Measurements from ENCODE around the gene HDAC4.

HDAC4 gene

DNA sequence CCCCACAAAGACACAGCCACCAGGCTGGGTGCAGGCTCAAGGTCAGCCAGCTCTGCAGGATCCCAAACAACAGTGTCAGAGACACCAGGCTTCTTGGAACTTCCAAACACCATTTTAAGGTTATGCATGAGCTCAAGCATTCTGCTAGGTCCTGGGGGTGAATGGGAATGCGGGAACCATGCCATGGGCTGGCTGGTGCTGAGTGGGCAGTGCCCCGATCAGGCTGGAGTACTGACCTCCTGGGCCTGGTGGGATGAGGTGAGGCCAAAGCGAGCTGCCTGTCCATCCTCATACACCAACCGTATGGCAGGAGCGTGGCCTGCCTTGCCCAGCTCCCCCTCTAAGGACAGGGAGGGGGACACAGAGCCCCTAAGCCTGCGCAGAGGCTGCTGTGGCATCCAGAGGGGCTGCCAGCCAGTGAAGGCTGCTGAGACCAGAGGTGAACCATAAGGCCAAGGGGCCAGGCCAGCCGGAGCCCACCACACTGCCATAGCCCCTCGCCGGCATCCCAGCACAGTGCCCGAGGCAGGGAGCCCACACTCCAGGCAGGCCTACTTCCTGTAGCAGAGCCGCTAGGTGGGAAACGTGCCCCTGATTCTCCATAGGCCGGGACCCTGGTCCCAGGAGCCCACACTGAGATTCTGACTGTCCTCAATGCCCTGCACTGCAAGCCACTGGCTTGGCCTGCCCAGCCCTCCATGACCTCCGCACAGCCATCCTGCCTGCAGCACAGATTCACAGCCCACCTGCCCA, 135.0 kb downstream of the HDAC4 start:
- no peak for DNase-seq (ENCODE audit: low read depth)

DNA sequence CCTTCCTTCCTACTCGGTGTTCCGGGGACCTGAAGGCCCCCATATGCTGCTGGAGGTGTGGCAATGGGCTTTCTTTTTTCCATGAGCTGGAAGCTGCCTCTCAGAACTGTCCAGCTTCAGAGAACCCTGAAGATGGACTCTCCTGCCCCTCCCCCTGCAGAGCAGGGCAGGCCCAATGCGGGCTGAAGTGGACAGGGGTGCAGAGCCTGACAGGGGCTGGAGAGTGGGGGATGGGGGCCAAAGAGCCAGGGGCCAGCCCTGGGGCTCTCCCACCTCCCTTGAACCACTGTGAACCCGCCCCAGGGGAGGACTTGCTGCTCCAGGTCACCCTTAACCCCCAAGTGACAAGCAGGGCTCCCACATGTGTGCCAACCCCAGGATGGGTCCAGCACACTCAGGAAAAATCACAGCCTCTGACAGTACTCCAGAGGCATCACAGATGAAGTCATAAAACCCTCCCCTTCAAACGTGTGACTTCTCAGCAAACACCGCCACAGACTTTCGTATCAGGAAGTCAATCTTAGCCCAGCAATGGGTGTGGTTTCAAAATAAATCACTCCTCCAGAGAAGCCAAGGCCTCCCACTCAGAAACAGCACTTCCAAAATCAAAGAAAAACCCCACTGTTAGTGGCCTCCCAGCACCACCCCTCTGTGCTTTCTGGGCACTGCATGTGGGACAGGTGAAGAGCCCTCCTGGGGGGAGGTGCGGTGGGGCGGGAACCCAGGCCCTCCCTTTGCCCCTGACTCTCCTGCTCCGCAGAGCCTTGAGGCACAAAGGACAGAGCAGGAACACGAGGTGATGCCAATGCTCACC, 135.8 kb downstream of the HDAC4 start:
- no peak for DNase-seq (ENCODE audit: low read depth)

DNA sequence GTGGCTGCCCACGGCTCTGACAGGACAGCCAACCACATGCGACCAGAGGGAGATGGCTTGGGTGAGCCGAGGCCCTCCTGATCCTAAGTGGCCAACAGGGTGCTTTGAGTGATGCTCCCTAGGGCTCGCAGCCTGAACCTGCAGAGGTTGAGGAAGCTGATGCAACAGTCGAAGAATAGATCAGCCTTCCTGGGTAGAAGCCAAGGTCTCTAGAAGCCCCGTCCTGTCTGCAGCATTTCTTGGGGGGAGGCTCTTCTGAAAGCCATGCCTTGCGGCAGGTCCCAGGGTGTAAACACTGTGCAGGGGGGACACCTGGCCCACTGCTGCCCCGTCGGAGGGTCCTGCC, 136.4 kb downstream of the HDAC4 start:
- DNase-seq (ENCODE audit: low read depth), result no peak

DNA sequence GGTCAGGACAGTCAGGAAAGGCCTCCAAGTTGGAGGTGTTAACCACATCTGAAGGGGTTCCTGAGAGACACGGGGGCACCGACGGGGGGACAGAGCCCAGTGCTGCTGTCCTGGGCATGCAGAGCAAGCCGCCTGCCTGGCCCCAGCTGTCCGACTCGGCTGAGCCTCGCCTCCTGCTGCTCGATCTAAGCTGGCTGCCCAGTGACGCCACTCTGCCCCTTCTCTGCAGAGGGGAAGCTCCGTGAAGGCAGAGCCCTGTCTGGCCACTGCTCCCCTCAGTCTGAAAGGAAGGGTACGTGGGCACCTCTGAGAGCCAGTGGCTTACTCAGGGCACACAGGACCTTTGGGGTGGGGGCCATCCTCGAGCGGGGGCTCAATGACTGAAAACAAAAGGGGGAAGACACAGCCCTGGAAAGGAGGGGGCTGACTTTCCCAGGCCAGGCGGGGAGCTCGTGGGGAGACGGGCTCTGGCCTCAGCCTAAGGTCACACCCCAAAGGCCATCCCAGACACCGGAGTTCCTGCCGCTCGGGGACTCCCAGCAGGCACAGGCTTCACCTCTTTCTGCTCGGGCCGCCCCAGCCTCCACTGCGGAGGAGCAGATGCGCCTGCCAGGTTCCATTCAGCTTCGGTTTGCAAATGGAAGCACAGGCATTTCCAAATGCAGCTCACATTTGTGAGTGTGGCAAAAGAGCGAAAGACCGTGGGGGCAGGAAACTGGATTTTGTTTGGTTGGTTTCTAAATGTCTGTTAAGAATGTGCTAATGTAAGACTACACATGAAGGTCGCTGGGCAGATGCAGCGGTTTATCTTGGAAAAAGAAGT, 136.9 kb downstream of the HDAC4 start:
- DNase-seq (ENCODE audit: low read depth), result no peak

DNA sequence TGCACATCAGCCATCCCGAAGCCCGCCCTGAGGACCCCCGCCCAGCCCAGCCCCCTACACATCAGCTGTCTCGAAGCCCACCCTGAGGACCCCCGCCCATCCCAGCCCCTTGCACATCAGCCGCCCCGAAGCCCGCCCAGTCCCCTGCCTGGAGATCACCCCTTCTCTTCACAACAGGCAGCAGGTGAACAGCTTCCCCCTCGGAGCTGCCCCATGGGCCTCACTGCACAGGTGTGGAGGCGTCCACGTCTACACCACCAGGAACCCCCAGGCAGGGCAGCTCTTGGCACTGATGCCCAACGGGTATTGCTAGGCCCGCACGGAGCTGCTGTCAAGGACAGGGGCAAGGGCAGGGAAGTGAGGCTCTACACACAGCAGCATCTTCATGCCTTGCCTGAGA, 137.6 kb downstream of the HDAC4 start:
- no peak for DNase-seq (ENCODE audit: low read depth)

DNA sequence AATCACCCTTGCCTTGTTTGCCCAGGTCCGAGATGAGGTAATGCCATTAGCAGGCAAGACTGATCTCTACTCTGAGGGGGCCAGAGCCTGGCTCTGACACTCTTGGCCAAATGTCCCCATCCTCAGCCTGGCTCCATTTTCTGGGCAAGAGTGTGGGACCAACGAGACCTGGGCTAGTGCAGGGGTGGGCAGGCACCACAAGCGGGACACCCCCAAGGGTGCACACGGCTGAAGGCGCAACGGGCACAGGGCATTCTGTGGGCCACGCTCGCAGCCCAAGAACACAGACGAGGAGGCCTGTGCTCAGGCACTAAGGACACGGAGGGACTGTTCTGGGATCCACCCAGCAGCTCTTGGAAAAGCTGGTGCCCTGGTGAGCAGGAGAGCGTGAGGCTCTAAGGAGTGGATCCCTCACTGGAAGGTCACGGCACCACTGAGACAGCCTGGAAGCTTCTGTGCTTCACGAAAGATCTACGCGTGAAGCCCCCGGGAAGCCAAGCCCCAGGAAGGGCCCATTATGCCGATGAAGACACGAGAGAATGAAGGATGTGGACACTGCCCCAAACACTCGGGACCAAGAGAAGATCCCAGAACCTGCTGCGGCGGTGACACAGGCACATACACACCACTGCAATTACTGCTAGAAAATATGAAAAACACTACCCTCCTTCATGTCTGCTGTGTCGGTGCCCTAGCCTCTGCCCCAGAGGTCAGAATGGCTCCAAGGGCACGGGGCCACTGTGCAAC, 138.2 kb downstream of the HDAC4 start:
- DNase-seq (ENCODE audit: low read depth), result no peak

DNA sequence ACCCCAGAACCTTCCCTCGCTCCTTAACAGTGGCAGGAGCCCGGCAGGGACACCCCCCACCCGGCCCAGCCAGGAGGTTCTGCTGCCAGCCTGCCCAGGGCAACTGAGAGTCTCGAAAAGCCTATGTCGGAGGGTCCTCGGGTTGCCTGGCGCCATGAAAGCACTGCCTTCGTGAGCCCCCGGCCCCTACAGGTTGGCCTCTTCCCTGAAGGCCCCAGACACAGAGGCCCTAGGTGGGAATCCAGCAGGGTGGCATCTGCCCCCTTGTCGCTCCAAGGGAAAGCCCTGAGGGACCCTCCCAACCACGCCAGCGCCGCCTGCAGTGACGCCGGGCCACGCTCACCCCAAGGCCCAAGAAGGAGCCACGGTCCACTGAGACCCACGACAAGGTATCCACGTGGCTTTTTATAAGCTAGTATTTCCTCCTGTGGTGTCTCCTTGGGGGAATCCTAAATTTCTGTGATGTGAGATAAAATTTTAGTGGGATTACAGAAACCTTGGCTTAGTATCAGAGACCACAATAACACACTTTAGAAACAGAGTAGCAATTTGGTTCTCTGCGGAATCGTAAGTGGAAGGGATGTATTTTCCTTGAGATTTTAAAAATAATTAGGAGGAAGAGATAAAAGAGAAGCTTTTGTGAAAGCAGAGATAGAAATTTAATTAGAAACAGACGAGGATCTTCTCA, 138.9 kb downstream of the HDAC4 start:
- no peak for DNase-seq (ENCODE audit: low read depth)

DNA sequence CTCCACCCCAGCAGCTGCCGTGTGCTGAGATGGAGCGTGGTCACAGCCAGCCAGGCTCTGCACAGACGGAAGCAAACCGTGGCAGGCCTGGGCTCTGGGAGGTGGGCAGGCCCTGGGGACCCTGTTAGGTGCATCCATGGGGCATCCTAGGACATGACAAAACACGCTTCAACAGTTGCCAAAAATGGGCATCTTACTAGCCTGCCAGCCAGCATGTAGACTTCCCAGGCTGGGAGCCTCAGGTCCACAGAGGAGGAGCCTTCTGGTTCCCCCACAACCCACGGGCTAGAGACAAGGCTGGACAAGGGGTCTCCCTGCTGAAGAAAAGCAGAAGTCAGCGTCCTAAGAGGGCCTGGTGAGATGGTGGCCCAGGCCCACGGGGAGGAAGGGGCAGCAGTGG, 139.5 kb downstream of the HDAC4 start:
- no peak for DNase-seq (ENCODE audit: low read depth)

DNA sequence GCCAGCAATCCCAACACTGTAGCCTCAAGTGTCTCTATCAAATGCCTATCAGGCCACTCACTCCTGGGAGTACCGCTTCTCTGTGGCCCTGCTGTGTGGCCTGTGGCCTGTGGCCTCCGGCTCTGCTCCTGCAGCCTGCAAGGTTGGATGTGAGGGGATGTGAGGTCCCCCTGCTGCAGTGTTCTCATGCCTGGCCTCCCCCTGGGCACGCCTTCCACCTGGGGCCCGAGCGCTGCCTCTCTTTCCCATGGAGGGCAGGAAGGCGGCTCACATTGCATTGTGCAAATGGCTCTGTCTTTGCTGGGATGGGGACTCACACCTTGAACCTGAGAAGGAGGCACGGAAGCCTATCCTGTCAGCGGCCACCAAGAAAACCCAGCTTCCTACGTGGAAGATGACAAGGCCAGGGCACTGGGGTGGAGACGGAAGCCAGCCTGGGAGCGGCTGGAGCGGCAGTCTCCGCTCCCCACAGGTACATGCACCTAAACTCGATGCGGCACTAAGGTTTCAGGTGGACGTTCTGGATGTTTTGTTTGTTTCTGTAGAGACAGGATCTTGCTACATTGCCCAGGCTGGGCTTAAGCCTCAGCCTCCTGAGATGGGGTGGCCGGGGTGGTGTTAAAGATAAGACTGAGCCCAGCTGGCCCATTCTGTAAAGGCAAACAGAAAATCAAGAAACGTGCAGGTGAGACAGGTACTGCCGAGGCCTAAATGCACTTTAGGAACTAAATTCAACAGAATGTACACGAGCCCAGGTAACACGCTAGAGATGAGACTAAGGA, 140.1 kb downstream of the HDAC4 start:
- DNase-seq (ENCODE audit: low read depth), result no peak

DNA sequence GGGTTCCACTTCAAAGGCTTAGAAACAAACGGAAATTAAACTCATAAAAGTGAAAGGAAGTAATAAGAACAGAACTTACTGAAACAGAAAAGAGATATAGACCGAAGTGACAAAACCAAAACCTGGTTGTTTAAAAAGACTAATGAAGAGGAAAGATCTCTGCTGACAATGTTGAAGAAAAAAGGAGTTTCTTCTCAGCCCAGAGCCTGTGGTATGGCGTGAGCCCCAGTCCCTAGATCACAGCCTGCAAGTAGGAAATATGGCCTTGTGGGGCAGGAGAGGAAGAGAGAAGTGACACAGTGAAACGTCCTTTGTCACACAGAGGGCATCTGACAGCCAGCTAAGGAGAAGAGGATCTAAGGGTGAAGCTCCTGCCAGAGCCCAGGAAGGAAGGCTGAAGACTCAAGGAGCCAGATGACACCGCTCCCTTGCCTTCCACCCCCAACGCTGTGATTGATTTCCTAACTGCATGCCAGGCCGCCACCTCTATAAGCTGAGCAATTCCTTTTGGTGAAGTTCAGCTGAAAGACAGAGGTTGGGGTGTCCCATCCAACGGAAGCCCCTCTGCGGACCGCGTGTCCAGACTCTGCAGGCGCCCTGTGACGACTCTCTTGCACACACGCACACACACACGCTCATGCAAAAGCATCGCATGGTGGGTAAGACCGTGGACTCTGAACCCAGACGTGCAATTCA, 141.1 kb downstream of the HDAC4 start:
- no peak for DNase-seq (ENCODE audit: low read depth)

DNA sequence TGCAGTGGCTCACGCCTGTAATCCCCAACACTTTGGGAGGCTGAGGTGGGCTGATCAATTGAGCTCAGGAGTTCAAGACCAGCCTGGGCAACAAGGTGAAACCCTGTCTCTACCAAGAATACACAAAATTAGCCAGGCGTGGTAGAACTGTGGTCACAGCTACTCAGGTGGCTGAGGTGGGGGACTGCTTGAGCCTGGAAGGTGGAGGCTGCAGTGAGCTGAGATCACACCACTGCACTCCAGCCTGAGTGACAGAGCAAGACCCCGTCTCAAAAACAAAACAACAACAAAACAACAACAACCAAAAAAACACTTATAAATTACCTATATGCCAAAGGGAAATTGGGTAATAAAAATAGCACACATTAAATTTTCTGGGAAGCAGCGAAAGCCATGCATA, 141.6 kb downstream of the HDAC4 start:
- DNase-seq (ENCODE audit: low read depth), result no peak

DNA sequence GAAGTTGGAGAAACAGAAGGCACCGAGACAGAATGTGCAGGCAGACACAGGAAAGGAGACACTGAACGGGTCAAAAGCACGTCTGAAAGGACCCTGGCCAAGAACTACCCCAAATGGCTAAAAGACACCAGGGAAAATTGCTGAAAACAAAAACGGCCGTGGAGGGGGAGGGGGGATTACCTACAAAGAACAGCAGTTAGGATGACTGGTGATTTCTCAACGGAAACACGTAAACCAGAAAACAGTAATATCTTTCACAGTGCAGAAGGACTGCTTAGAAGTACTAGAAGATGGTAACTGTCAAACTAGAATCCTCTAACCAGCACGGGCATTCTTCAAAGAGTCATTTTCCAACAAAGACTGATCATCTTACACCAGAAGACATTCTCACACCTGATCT, 142.6 kb downstream of the HDAC4 start:
- no peak for DNase-seq (ENCODE audit: low read depth)

DNA sequence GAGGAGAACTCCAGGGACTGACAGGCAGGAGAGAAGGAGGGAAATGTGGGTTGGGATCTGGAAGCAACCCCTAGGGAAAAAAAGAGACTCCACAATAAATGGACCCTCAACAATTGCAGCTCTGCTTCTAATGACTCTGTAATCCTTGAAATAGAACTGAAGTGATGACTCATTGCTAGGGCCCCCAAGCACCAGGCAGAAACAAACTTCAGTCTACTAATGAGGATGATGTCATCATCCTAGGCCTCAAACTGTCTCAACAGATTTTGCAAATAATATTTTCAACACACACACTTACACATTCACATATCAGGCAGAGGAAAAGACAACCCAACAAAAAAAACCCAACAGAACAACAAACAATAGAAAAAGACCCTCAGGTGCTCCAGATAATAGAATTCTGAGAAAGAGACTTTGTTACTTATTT, 143.3 kb downstream of the HDAC4 start:
- DNase-seq (ENCODE audit: low read depth), result no peak

DNA sequence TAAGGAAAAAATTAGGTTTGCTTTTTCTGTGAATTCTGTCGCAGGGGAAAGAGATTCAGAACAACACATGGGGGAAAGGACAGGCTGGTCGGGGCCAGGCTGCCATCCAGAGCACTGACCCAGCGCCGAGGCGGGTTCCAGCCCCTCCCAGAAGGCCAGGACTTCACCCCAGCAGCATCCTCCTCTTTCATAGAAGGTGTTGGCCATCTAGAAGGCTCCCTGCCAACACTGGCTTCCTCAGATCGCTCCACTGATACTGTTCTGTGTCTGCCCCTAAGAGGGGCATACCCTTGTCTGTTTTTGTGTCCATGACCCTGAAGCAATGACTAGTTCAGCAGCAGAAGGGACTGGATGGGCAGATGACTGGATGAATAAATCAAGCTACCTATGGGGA, 144.5 kb downstream of the HDAC4 start:
- DNase-seq (ENCODE audit: low read depth), result no peak

DNA sequence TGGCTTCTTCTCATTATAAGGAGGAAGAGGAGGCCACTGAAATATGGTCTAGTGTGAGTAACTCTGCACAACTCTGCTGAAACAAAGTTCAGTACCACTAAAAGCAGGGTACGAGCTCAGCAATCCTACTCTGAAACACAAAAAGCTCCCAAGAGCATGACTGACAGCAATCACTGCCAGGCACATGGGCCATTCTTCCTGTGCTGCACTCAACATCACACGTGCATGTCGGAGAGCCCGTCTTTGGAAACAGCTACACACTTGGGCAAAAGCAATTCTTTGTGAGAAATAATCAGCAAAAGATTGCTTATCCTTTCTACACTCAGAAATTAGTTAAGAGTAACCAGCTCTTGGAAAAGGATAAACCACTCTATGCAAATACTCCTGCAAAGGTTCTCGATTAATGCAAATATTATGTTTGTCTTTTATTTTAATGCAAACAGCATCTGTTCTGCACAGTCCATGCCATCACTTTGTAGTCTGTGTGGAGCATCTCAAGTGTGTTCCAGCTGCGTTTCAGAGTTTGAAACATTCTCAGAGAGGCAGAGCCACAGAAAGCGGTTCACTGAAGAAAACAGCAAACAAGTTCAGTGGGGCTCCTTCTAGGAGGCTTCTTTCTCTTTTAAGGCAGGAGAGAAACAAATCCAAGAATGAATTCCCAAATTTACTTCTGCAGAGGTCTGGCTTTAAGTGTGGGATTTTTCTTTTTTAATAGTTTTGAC, 145.0 kb downstream of the HDAC4 start:
- no peak for DNase-seq (ENCODE audit: low read depth)

DNA sequence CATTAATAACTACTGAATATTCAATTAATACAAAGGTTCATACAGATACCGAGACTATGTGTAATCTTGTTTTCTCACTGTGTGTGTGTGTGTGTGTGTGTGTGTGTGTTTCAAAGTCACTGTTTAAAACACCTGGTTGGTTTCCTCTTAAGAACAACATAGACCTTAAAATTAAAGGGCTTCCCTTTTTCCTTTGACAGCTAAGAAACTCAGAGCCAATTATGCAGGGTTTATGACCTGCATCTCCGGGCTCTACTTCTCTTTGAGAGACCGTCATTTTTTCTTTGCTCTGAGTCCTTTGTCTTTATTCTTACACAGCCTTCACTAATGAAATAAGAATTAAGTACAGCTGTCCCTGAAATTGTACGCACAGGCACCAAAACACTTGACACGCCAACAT, 145.6 kb downstream of the HDAC4 start:
- no peak for DNase-seq (ENCODE audit: low read depth)

DNA sequence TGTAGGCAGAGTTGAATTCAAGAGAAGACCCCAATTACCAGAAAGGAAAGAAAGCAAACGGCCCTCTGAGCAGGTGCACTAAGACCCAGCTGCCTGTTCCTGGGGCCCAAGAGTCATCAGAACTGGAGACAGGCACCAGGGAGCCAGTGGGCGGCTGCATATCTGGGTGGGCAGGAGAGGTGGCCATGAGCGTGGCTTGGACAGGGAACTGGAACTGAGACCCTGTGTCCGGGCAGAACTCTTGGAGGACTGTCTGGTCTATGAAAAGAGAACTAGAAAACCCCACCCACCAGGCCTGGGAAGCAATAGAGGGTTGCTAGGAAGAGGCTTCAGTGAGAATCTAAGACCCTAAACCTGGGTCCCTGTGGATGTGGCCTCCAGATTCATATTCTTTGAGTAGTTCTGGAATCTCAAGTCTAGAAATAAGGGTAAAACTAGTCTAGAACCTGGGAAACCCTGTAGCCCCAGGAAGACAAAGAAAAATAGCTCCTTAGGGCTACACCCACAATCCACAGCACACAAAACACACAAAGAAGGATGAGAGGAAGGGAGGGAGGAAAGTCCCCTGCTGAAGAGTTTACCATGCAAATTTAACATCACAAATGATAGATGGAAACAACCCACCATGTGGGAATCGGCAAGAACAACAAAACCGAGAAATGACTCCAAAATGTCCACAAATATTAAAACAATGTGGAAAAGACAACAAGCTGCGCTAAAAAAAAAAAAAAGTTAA, 147.0 kb downstream of the HDAC4 start:
- DNase-seq (ENCODE audit: low read depth), result no peak

DNA sequence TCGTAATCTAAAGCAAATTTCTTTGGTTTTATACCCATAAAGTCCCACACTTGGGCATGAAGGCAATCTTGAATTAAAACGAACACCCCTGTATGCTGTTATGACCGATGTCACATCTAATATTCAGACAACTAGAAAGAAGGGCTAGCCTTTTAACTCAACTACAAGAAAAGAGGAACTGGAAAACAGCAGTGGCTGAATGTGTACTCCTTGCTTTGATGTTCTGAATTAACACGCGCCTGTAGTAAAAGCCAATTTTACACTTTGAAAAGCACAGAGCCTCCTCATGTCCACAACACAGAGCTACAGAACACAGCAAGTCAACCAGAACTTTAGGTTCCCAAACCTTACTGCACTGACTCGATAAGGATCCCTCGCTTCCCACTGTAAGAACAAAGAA, 147.6 kb downstream of the HDAC4 start:
- no peak for DNase-seq (ENCODE audit: low read depth)

DNA sequence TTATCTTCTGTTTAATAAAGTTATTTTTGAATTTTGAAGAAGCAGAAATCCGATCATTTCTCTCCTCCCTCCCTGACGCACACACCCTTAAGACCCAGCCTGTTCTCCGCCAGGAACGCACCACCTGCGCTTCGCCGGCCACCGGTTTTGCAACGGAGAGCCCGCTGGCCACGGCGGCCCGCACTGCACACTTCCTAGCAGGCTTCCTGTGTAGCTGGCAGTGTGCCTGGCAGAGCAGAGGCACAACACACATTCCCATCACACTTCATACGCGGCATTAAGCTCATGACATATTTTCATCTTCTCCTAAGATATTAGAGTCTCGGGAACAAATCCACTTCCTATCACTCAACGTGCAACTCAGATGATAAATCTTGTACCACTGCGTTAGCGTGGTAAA, 148.0 kb downstream of the HDAC4 start:
- DNase-seq (ENCODE audit: low read depth), result no peak
